Neural cell (in vitro differentiated cells): ENCODE data around the gene SCYGR6. TPM values are rescaled to one million over a fixed set of nuclear protein-coding genes. Genes with fewer than 3 reads are reported as not detected.

ENCODE experiments used
- H2AFZ ChIP-seq: fragments of 200-600, 300-800 bp; sonication (generic), shearing (Covaris generic); 2 replicates; pipeline ENCODE4 v1.6.0; 2014; ENCODE audit warnings: low read depth, mild to moderate bottlenecking, antibody characterized with exemption, low read length, moderate library complexity
- H3F3A ChIP-seq: fragments of 200-600 bp; shearing (Covaris generic); 2 replicates; pipeline ENCODE4 v1.6.1; 2016; ENCODE audit warnings: mild to moderate bottlenecking, moderate library complexity, mixed read lengths, antibody characterized with exemption, low read length; ENCODE audit not compliant: insufficient read depth, poor library complexity, severe bottlenecking
- H3K27ac ChIP-seq: fragments of 200-600, 300-800 bp; sonication (generic), shearing (Covaris generic); 2 replicates; pipeline ENCODE4 v1.5.1; 2014; ENCODE audit warnings: mild to moderate bottlenecking, low read length, moderate library complexity
- H3K27me3 ChIP-seq: fragments of 300-800, 200-600 bp; sonication (generic), shearing (Covaris generic); 2 replicates; pipeline ENCODE4 v1.6.0; 2014; ENCODE audit warnings: mild to moderate bottlenecking, low read depth, low read length, moderate library complexity; ENCODE audit not compliant: insufficient read depth
- H3K36me3 ChIP-seq: fragments of 300-800, 200-600 bp; sonication (generic), shearing (Covaris generic); 2 replicates; pipeline ENCODE4 v1.5.1; 2014; ENCODE audit warnings: mild to moderate bottlenecking, antibody characterized with exemption, low read length, moderate library complexity; ENCODE audit not compliant: insufficient read depth
- H3K4me2 ChIP-seq: fragments of 300-800, 200-600 bp; sonication (generic), shearing (Covaris generic); 2 replicates; pipeline ENCODE4 v1.6.0; 2014; ENCODE audit warnings: mild to moderate bottlenecking, low read length
- H3K4me3 ChIP-seq: fragments of 300-800, 200-600 bp; sonication (generic), shearing (Covaris generic); 2 replicates; pipeline ENCODE4 v1.5.1; 2014; ENCODE audit warnings: mild to moderate bottlenecking, low read length, moderate library complexity
- H3K79me2 ChIP-seq: fragments of 200-600 bp; shearing (Covaris generic); replicated peaks from 2 replicates; pipeline ENCODE4 v1.6.0; 2014; ENCODE audit warnings: mild to moderate bottlenecking, low read length, moderate library complexity; ENCODE audit not compliant: insufficient read depth
- H3K9ac ChIP-seq: fragments of 300-800, 200-600 bp; sonication (generic), shearing (Covaris generic); 2 replicates; pipeline ENCODE4 v1.6.1; 2016; ENCODE audit warnings: mild to moderate bottlenecking, low read length, mixed read lengths
- H3K9me2 ChIP-seq: fragments of 200-600 bp; shearing (Covaris generic); 2 replicates; pipeline ENCODE4 v1.6.1; 2016; ENCODE audit warnings: mild to moderate bottlenecking, low read length, mixed read lengths; ENCODE audit not compliant: insufficient read depth
- H3K9me3 ChIP-seq: fragments of 200-600, 300-800 bp; sonication (generic), shearing (Covaris generic); 2 replicates; pipeline ENCODE4 v1.6.1; 2016; ENCODE audit warnings: mild to moderate bottlenecking, mixed run types, low read length, moderate library complexity, mixed read lengths
- H4K20me1 ChIP-seq: fragments of 200-600 bp; shearing (Covaris generic); 2 replicates; pipeline ENCODE4 v1.6.1; 2016; ENCODE audit warnings: mild to moderate bottlenecking, mixed run types; ENCODE audit not compliant: insufficient read depth
- CTCF ChIP-seq: fragments of 450-650 bp; IDR thresholded peaks from 2 replicates; pipeline ENCODE4 v1.5.1; 2014; ENCODE audit warnings: antibody characterized with exemption, mild to moderate bottlenecking, moderate library complexity; ENCODE audit not compliant: poor library complexity, severe bottlenecking
- EP300 ChIP-seq: fragments of 450-650 bp; conservative IDR thresholded peaks from 2 replicates; pipeline ENCODE4 v1.6.1; 2014; ENCODE audit warnings: antibody characterized with exemption, mild to moderate bottlenecking, moderate library complexity; ENCODE audit not compliant: poor library complexity, severe bottlenecking
- EZH2 ChIP-seq: fragments of 200-600, 300-800 bp; shearing (Covaris generic), sonication (generic); IDR thresholded peaks from 2 replicates; pipeline ENCODE4 v1.6.1; 2014; ENCODE audit warnings: antibody characterized with exemption, low read length, borderline replicate concordance, mild to moderate bottlenecking; ENCODE audit not compliant: insufficient read depth, poor library complexity, severe bottlenecking
- MXI1 ChIP-seq: fragments of 450-650 bp; conservative IDR thresholded peaks from 2 replicates; pipeline ENCODE4 v1.6.1; 2014; ENCODE audit warnings: antibody characterized with exemption, mild to moderate bottlenecking; ENCODE audit not compliant: poor library complexity, severe bottlenecking
- POLR2AphosphoS5 ChIP-seq: IDR thresholded peaks from 2 replicates; pipeline ENCODE4 v1.6.1; 2012
- RAD21 ChIP-seq: fragments of 450-650 bp; conservative IDR thresholded peaks from 2 replicates; pipeline ENCODE4 v1.6.1; 2014; ENCODE audit warnings: antibody characterized with exemption, mild to moderate bottlenecking, moderate library complexity
- REST ChIP-seq: IDR thresholded peaks from 2 replicates; pipeline ENCODE4 v1.6.1; 2012; ENCODE audit warnings: borderline replicate concordance
- SMC3 ChIP-seq: fragments of 450-650 bp; conservative IDR thresholded peaks from 2 replicates; pipeline ENCODE4 v1.6.1; 2014; ENCODE audit warnings: antibody characterized with exemption, mild to moderate bottlenecking, moderate library complexity; ENCODE audit not compliant: poor library complexity
- TAF1 ChIP-seq: IDR thresholded peaks from 2 replicates; pipeline ENCODE4 v1.6.1; 2012; ENCODE audit warnings: low read depth
- polyA plus RNA-seq: library from polyadenylated mRNA; depleted of rRNA; stranded (reverse); fragments of >200 nt; gene quantifications from 2 replicates; pipeline ENCODE4 v1.2.3, GENCODE V29; 2014

The SCYGR6 gene
- polyA plus RNA-seq, 1 donor from 2014 or later: not detected

- H3F3A ChIP-seq: no peaks in the 10 kb centered on the region
- H4K20me1 ChIP-seq: no peaks in the 10 kb centered on the region
- no peak overlapping the region for H3K4me2 ChIP-seq
- no peak overlapping the region for H2AFZ ChIP-seq
- H3K27me3 ChIP-seq: no peaks in the 10 kb centered on the region
- no peak overlapping the region for H3K4me3 ChIP-seq
- TF ChIP-seq POLR2AphosphoS5: no peak
- no peak for TF ChIP-seq RAD21
- TF ChIP-seq EZH2: no peak
- TF ChIP-seq CTCF: no peak
- no peak for TF ChIP-seq SMC3
- no peak for TF ChIP-seq MXI1
- no peak for TF ChIP-seq EP300
- TF ChIP-seq TAF1: no peak
- no peak for TF ChIP-seq REST
- no peaks in the 10 kb centered on the region for H3K9me3 ChIP-seq
- H3K36me3 ChIP-seq: no peaks in the 10 kb centered on the region
- H3K79me2 ChIP-seq: no peaks in the 10 kb centered on the region
- H3K9me2 ChIP-seq: no peaks in the 10 kb centered on the region
- no peak overlapping the region for H3K9ac ChIP-seq
- no peak overlapping the region for H3K27ac ChIP-seq
Measured at GRCh38 chr2:227772932-227773331, 48.4 kb upstream of the SCYGR6 start.

GRCh38 chr2:227772197-227772661 is 47.7 kb upstream of the SCYGR6 start:
- no peak overlapping the region for H2AFZ ChIP-seq

More at GRCh38 chr2:227772197-227772661, 47.7 kb upstream of the SCYGR6 start:
- H3K27ac ChIP-seq: no peak overlapping the region
- H3K4me2 ChIP-seq: no peak overlapping the region
- no peak overlapping the region for H3K4me3 ChIP-seq
- no peaks in the 10 kb centered on the region for H3K9me2 ChIP-seq
- TF ChIP-seq CTCF: no peak
- no peak for TF ChIP-seq EP300
- no peak for TF ChIP-seq TAF1
- no peak for TF ChIP-seq MXI1
- TF ChIP-seq SMC3: no peak
- TF ChIP-seq EZH2: no peak
- no peak for TF ChIP-seq RAD21
- no peak for TF ChIP-seq REST
- no peak for TF ChIP-seq POLR2AphosphoS5
- H4K20me1 ChIP-seq: no peaks in the 10 kb centered on the region
- no peak overlapping the region for H3K9ac ChIP-seq
- H3K79me2 ChIP-seq: no peaks in the 10 kb centered on the region
- H3F3A ChIP-seq: no peaks in the 10 kb centered on the region
- H3K9me3 ChIP-seq: no peaks in the 10 kb centered on the region
- H3K27me3 ChIP-seq: no peaks in the 10 kb centered on the region
- no peaks in the 10 kb centered on the region for H3K36me3 ChIP-seq
